B cell (primary cell): Measurements from ENCODE around the gene KCNS1. TPM values are rescaled to one million over a fixed set of nuclear protein-coding genes. Genes with fewer than 3 reads are reported as not detected.
A peak's percentile ranks its signal among the peaks of the same experiment; 100 is the strongest.

Experiments used
- ATAC-seq: fragments of 200-7000 bp; cut with Tn5 transposase; one replicate; pipeline ENCODE4 v1.10.0; 2021; ENCODE audit warnings: low read depth, mild to moderate bottlenecking, moderate number of reproducible peaks, moderate library complexity
- CTCF ChIA-PET: fragments of 350-600 bp; sonication (Branson Sonifier 250); formaldehyde crosslinking; loops from one replicate; lab custom pipeline; 2021; ENCODE audit warnings: antibody characterized with exemption, inconsistent platforms; lab: Charles Lee
- POLR2A ChIA-PET: fragments of 350-600 bp; sonication (Branson Sonifier 250); formaldehyde crosslinking; loops from one replicate; lab custom pipeline; 2021; ENCODE audit warnings: antibody characterized with exemption; lab: Charles Lee
- DNase-seq: peaks from one replicate; pipeline ENCODE4 v3.0.0; 2013
- H2AFZ ChIP-seq: 2 replicates; pipeline ENCODE4 v1.6.1; 2012; ENCODE audit warnings: mild to moderate bottlenecking, low read depth, low read length; ENCODE audit not compliant: insufficient read depth, poor library complexity, severe bottlenecking
- H3K27ac ChIP-seq, 2 donors: 1 replicate in 1 of 2; 2 replicates in 1 of 2; pipeline ENCODE4 v1.5.1; 2012 to 2013; ENCODE audit warnings: low read length in 2 of 2, mild to moderate bottlenecking in 2 of 2, moderate library complexity in 1 of 2
- H3K27me3 ChIP-seq, 4 experiments: fragments of 200-600 bp in 1 of 4; sonication (generic) in 1 of 4; replicated peaks in 1 of 4; 1 replicate in 2 of 4; 2 replicates in 2 of 4; pipeline versions ENCODE4 v1.6.1 to v1.7.0; 2013 to 2016; ENCODE audit warnings: low read length in 3 of 4, mild to moderate bottlenecking in 2 of 4, mixed read lengths in 1 of 4, moderate library complexity in 1 of 4; ENCODE audit not compliant: insufficient read depth in 4 of 4, control insufficient read depth in 3 of 4; ENCODE audit errors: control extremely low read depth in 1 of 4
- H3K36me3 ChIP-seq, 2 experiments: replicated peaks in 1 of 2; 1 replicate in 1 of 2; 2 replicates in 1 of 2; pipeline versions ENCODE4 v1.6.1 to v1.7.1; 2013; ENCODE audit warnings: low read length in 1 of 2; ENCODE audit not compliant: insufficient read depth in 2 of 2, control insufficient read depth in 1 of 2; ENCODE audit errors: control extremely low read depth in 1 of 2, extremely low read depth in 1 of 2
- H3K4me1 ChIP-seq, 2 donors: fragments of 200-600 bp in 1 of 2; sonication (generic) in 1 of 2; 1 replicate in 1 of 2; 2 replicates in 1 of 2; pipeline versions ENCODE4 v1.5.1 to v1.6.1; 2013 to 2017; ENCODE audit warnings: low read length in 2 of 2; ENCODE audit not compliant: control insufficient read depth in 2 of 2, insufficient read depth in 2 of 2
- H3K4me2 ChIP-seq: replicated peaks from 2 replicates; pipeline ENCODE3; 2012; ENCODE audit warnings: mild to moderate bottlenecking, low read depth, low read length; ENCODE audit not compliant: poor library complexity, severe bottlenecking
- H3K4me3 ChIP-seq, 5 experiments: fragments of 200-600 bp in 1 of 5; sonication (generic) in 1 of 5; 1 replicate in 3 of 5; 2 replicates in 2 of 5; pipeline versions ENCODE4 v1.5.1 to v1.7.0; 2011 to 2016; ENCODE audit warnings: low read length in 4 of 5, mild to moderate bottlenecking in 4 of 5, low read depth in 2 of 5, control low read depth in 1 of 5, moderate library complexity in 1 of 5; ENCODE audit not compliant: insufficient read depth in 1 of 5; ENCODE audit errors: control extremely low read depth in 1 of 5, extremely low read depth in 1 of 5
- H3K79me2 ChIP-seq: fragments of 200-600 bp; sonication (generic); one replicate; pipeline ENCODE4 v1.6.0; 2016; ENCODE audit warnings: low read length; ENCODE audit not compliant: control insufficient read depth, insufficient read depth
- H3K9ac ChIP-seq: fragments of 200-600 bp; sonication (generic); 2 replicates; pipeline ENCODE4 v1.6.1; 2017; ENCODE audit warnings: mild to moderate bottlenecking, low read length, moderate library complexity
- H3K9me3 ChIP-seq, 3 donors: one replicate each; pipeline versions ENCODE4 v1.6.1 to v1.7.1; 2013; ENCODE audit warnings: low read length in 2 of 3; ENCODE audit not compliant: control insufficient read depth in 2 of 3, insufficient read depth in 1 of 3; ENCODE audit errors: control extremely low read depth in 1 of 3
- H4K20me1 ChIP-seq: 2 replicates; pipeline ENCODE4 v1.6.0; 2012; ENCODE audit warnings: mild to moderate bottlenecking, low read length; ENCODE audit not compliant: insufficient read depth, control insufficient read depth, poor library complexity, severe bottlenecking
- H3K27ac Mint-ChIP-seq: one replicate; pipeline ENCODE4 v1.8.0; 2021; ENCODE audit warnings: mixed read lengths
- H3K27me3 Mint-ChIP-seq: one replicate; pipeline ENCODE4 v1.8.0; 2021; ENCODE audit warnings: mixed read lengths
- H3K4me1 Mint-ChIP-seq: one replicate; pipeline ENCODE4 v1.8.0; 2021; ENCODE audit warnings: mixed read lengths
- H3K4me3 Mint-ChIP-seq: one replicate; pipeline ENCODE4 v1.8.0; 2021; ENCODE audit warnings: mixed read lengths
- H3K9me3 Mint-ChIP-seq: one replicate; pipeline ENCODE4 v1.8.0; 2022; ENCODE audit warnings: mixed read lengths; ENCODE audit not compliant: insufficient read depth
- CTCF ChIP-seq: fragments of 200-600 bp; IDR thresholded peaks from one replicate; pipeline ENCODE4 v1.8.0; 2022; ENCODE audit warnings: antibody characterized with exemption, mild to moderate bottlenecking
- EZH2 ChIP-seq: IDR thresholded peaks from 2 replicates; pipeline ENCODE4 v1.6.1; 2012; ENCODE audit warnings: borderline replicate concordance, low read depth, mild to moderate bottlenecking, moderate library complexity, low read length; ENCODE audit not compliant: insufficient read depth, poor library complexity, severe bottlenecking
- WGBS: methylation state at CpG from one replicate; pipeline ENCODE4 v1.1.5; 2013; ENCODE audit warnings: missing lambda C conversion rate; ENCODE audit not compliant: insufficient coverage; 5-methylcytosine and 5-hydroxymethylcytosine counted together
- intact Hi-C: fragments of 100-400 bp; cut with micrococcal nuclease; formaldehyde crosslinking; loops from one replicate; pipeline ENCODE4 v1.10.0; 2022
- polyA plus RNA-seq: library from polyadenylated mRNA; depleted of rRNA; stranded (reverse); fragments of >200 nt; gene quantifications from 2 replicates; pipeline ENCODE4 v1.2.3, GENCODE V29; 2012
- total RNA-seq, 2 donors: library from RNA; stranded (reverse); fragments of 120-200 nt in 1 of 2; gene quantifications; 1 replicate in 1 of 2; 2 replicates in 1 of 2; pipeline versions ENCODE4 v1.2.3 to v1.2.4, GENCODE V29; 2013 to 2022

The KCNS1 gene
- total and polyA plus RNA-seq, 2 donors (not counting 1 experiment from before 2014, with no cell fraction given) = 0.04 TPM; not detected in 1

DNA sequence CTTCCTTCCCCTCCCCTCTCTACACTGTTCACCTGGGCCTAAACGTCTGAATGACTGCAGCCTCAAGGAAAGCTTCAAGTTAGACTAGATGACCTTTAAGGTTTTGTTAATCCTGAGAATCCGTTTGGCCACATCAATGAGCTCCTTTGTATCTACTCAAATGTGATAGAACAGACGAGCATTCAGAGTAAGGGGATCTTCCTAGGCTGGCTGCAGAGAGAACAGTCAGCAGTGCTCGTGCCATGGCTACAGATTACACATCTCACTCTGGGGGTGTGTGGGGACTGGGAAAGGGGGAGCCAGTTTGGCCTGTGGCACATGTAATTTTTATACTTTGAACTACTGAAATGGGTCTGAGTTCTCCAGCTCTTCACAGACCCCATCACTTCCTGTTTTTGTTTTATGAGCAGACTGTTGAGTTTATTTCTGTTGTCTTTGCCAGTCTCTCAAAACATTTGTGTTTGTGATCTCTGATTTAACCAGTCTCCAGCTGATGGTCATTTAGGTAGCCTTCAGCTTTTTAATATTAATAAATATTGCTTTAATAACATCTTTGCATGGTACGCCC is 50.9 kb downstream of the KCNS1 start:
- Mint-ChIP-seq H3K9me3 (no peaks in the 10 kb centered on the region), H3K27ac (peak overlapping the region; percentile 85), H3K4me1 (peaks cover 75% of the 10 kb centered on the region), H3K27me3 (no peaks in the 10 kb centered on the region), H3K4me3 (peak overlapping the region; percentile 64)
- Histone ChIP-seq H3K36me3 (peaks cover 0 to 27% of the 10 kb centered on the region in 2 experiments), H3K27ac (peak overlapping the region; percentile 82 to 88), H3K4me1 (peaks cover 59 to 60% of the 10 kb centered on the region in 2 donors), H3K27me3 (no peaks in the 10 kb centered on the region), H3K4me3 (no peak overlapping the region), H3K4me2 (peak overlapping the region; percentile 70), H2AFZ (peak overlapping the region; percentile 3), H3K9me3 (no peaks in the 10 kb centered on the region), H3K79me2 (peaks cover 99% of the 10 kb centered on the region), H3K9ac (peak overlapping the region; percentile 36), H4K20me1 (no peaks in the 10 kb centered on the region)
- ChIA-PET CTCF (interaction anchor here (0.6 to 8.4 kb wide), 10 partner anchors 26 to 270 kb away, joined by 3 to 80 read pairs (median 3); no protein-coding TSS in a partner anchor), POLR2A (interaction anchor here (1.0 kb wide), 1 partner anchor 52 kb away, joined by 3 read pairs; no protein-coding TSS in a partner anchor)
- intact Hi-C loops = no loop called here
- TF ChIP-seq EZH2 (no peak), CTCF (no peak)
- ATAC-seq = peak; percentile 23
- WGBS = 40% methylated on average over 2 of the region's 5 CpGs
- DNase-seq = peak; percentile 44

DNA sequence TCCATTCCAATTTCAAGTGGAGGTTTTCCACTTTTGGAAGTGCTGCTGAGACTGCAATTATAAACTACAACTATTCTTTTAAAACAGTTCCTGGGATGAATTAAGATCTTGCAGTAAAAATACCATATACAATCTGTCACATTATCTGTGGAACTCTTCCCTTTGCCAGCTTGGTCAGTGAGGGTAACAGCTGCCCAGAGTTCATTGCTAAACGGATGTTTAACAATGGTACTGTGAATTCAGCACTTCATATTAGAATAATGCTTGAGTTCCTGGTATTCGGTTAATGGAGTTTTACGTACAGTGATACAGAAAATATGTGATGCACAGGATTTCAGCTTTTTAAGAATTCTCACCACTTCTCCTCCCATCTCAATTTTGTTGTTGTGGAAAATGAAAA is 51.5 kb downstream of the KCNS1 start:
- intact Hi-C loops = no loop called here
- peak overlapping the region; percentile 70 for H3K4me2 ChIP-seq

More for the DNA sequence above, 51.5 kb downstream of the KCNS1 start:
- Histone ChIP-seq H3K9ac (peak overlapping the region; percentile 36), H4K20me1 (no peaks in the 10 kb centered on the region), H3K27me3 (no peaks in the 10 kb centered on the region), H3K4me1 (peaks cover 60 to 63% of the 10 kb centered on the region in 2 donors), H3K27ac (peak overlapping the region; percentile 82 to 88), H3K4me3 (no peak overlapping the region), H3K36me3 (peaks cover 0 to 25% of the 10 kb centered on the region in 2 experiments), H3K79me2 (peaks cover 98% of the 10 kb centered on the region), H2AFZ (no peak overlapping the region), H3K9me3 (no peaks in the 10 kb centered on the region)
- Mint-ChIP-seq H3K27me3 (no peaks in the 10 kb centered on the region), H3K4me3 (peak overlapping the region; percentile 64), H3K9me3 (no peaks in the 10 kb centered on the region), H3K4me1 (peaks cover 72% of the 10 kb centered on the region), H3K27ac (peak overlapping the region; percentile 85)
- no CpG with 5 or more reads among the region's 3 CpGs for WGBS
- DNase-seq (no peak), ATAC-seq (no peak)
- ChIA-PET CTCF (interaction anchor here (0.6 to 8.4 kb wide), 8 partner anchors 27 to 271 kb away, joined by 3 to 80 read pairs (median 4); no protein-coding TSS in a partner anchor), POLR2A (no interaction called here)
- no peak for TF ChIP-seq CTCF
